Fibroblast of the conjunctiva (primary cell): ENCODE data around the gene CARNS1.
A peak's percentile ranks its signal among the peaks of the same experiment; 100 is the strongest.

Experiments
- DNase-seq: peaks from one replicate; pipeline ENCODE4 v3.0.0-alpha.2; 2010; ENCODE audit warnings: low read depth

Gene CARNS1

DNA sequence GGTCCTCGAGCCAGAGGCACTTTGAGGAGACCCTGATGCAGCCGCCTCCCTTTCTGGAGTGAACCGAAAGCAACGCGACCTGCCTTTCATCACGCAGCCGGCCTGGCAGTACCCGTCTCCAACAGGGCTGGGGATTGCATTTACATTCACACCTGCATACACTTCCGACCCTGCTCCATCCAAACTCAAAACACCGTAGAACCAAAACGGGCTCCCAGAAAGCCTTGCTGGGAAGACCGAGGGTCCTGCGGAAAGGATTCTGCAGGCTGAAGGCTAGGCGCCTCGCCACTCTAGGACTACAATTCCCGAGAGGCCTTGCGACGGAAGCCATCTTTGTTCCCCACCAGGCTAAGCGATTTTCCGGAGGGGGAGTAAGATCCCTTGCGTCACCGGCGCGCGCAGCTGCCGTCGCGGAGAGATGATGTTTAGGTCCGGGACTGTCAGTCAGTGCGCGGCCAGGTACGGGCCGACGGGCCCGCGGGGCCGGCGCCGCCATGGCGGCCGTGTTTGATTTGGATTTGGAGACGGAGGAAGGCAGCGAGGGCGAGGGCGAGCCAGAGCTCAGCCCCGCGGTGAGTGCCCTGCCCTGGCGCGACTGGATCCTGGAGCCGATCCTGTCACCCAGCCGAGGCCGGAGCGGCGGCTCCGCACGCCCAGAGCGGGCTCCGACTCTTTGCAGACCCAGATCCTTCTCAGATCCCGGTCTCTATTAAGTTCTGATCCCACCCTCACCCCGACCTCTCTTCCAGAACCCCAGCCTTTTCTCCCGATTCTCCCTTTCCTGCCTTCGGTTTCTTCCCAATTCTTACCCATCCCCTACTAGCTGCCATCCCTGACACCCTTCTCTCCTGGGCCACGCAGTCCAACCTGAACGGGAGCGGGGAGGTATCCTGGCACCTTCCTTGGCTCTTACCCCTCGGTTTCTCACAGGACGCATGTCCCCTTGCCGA is 12.8 kb downstream of the CARNS1 start, which contains the start of gene RPS6KB2:
Gene RPS6KB2 (plus strand): TSS at position 443 of the 950 bp plus-strand sequence. CDS start 52 bp downstream, at position 495.
- DNase-seq: peak; percentile 95

DNA sequence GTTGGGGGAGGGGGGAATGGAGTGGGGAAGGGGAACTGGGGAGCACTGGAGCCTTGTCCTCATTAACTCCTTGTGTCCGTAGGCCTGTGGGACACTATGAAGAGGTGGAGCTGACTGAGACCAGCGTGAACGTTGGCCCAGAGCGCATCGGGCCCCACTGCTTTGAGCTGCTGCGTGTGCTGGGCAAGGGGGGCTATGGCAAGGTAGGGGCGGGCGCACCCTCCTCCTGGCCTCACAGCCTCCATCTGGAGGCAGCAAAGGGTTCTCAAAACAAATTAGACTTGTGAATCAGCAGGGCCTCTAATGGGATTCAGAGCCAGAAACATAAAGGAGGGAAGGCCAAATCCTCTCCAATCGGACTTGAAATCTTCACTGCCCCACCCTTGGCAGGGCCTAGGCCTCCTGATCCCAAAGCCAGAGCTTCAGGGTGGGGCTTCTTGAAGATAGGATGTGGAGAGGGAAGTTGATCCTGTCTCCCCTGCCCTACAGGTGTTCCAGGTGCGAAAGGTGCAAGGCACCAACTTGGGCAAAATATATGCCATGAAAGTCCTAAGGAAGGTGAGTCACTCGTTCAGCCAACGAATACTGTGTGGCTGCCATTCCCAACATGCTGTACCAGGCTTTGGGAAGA is 13.7 kb downstream of the CARNS1 start:
- DNase-seq: no peak

DNA sequence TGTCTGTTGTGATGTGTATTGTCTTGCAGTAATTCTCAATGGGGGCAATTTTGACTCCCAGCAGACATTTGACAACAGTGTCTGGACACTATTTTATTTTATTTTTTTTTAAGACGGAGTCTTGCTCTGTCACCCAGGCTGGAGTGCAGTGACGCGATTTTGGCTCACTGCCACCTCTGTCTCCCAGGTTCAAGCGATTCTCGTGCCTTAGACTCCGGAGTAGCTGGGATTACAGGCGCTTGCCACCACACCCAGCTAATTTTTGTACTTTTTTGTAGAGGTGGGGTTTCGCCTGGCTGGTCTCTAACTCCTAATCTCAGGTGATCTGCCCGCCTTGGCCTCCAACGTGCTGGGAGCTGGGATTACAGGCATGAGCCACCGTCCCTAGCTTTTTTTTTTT is 14.2 kb downstream of the CARNS1 start:
- DNase-seq: no peak

DNA sequence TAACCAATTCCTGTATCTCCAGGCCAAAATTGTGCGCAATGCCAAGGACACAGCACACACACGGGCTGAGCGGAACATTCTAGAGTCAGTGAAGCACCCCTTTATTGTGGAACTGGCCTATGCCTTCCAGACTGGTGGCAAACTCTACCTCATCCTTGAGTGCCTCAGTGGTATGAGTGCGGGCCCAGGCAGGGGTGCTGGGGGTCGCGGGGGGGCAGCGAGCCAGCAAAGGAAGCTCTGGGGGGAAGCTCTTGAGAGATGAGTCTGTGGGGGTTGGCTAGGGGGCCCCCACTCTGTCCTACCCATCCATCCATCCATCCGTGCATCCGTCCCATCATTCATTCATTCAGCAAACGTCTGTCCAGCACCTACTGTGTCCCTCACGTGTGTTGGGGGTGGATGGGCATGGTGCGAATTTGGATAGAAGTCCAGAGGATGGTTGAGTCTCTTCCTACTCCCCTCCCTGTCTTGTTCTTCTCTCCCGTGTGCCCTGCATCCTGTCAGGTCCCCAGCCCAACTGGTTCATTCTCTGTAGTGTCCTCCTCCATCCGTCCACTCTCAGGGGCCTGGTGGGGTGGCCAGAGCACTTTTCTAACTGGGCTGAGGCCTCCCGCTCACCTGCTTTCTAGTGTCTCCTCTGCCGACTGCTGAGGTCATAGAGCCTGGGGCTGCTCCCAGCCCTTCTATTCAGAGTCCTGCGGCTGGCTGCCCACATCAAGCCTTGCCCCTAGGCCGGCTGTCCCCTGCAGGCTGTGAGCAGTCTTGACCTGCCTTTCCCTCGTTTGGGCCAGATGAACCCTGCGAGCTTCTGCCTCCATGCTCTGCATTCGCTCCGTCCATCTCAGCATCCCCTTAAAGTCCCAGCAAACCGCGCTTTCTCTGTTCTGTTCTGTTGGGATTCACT is 16.1 kb downstream of the CARNS1 start:
- no peak for DNase-seq

DNA sequence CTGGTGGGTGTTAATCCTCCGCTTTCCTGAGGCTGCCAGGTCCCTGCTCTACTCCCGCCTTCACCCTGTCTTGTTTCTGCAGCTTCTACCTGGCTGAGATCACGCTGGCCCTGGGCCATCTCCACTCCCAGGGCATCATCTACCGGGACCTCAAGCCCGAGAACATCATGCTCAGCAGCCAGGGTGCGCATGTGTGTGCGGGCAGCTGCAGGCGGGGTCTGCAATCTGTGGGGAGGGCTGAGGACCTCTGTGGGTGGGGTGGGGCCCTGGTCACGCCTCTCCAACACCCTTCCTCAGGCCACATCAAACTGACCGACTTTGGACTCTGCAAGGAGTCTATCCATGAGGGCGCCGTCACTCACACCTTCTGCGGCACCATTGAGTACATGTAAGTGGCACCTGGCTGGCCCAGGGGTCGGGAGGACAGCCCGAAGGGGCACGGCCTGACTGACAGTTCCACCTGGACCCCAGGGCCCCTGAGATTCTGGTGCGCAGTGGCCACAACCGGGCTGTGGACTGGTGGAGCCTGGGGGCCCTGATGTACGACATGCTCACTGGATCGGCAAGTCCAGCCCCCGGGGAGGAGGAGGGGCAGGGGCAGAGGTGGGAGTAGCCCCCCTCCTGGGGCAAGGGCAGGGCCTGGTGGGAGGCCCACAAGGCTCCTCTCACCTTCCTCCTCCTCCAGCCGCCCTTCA is 17.3 kb downstream of the CARNS1 start:
- no peak for DNase-seq

GRCh38 chr11:67433536-67434394 is 18.3 kb downstream of the CARNS1 start:
- no peak for DNase-seq

DNA sequence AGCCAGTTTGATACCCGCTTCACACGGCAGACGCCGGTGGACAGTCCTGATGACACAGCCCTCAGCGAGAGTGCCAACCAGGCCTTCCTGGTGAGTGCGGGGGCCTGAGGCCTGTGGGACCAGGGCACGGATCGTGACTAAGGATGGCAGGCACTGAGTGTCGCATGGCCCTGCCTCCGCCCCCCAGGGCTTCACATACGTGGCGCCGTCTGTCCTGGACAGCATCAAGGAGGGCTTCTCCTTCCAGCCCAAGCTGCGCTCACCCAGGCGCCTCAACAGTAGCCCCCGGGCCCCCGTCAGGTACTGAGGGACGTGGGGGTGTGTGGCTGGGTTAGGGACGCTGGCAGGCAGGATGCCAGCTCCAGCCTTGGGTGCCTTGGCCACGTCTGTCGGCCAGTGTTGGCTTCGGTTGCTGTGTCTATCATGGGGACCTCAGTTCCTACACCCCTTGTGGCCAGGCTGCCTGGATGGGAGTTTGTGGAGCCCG is 19.0 kb downstream of the CARNS1 start:
- no peak for DNase-seq

- DNase-seq: no peak
These were observed 19.7 kb downstream of the CARNS1 start for GRCh38 chr11:67435031-67435726.

- no peak for DNase-seq
These were observed 20.4 kb downstream of the CARNS1 start for GRCh38 chr11:67435727-67436458.

GRCh38 chr11:67436459-67437081 is 21.1 kb downstream of the CARNS1 start:
- DNase-seq: no peak

- DNase-seq: no peak
These were observed 21.8 kb downstream of the CARNS1 start, which contains the start of gene PTPRCAP for GRCh38 chr11:67437082-67437808. Gene PTPRCAP, minus strand, starts transcription at chr11:67437682. Its CDS starts 63 bp downstream, at chr11:67437619.

- no peak for DNase-seq
These were observed 22.3 kb downstream of the CARNS1 start for GRCh38 chr11:67437809-67438157.

GRCh38 chr11:67438158-67438902 is 22.9 kb downstream of the CARNS1 start:
- DNase-seq: no peak

DNA sequence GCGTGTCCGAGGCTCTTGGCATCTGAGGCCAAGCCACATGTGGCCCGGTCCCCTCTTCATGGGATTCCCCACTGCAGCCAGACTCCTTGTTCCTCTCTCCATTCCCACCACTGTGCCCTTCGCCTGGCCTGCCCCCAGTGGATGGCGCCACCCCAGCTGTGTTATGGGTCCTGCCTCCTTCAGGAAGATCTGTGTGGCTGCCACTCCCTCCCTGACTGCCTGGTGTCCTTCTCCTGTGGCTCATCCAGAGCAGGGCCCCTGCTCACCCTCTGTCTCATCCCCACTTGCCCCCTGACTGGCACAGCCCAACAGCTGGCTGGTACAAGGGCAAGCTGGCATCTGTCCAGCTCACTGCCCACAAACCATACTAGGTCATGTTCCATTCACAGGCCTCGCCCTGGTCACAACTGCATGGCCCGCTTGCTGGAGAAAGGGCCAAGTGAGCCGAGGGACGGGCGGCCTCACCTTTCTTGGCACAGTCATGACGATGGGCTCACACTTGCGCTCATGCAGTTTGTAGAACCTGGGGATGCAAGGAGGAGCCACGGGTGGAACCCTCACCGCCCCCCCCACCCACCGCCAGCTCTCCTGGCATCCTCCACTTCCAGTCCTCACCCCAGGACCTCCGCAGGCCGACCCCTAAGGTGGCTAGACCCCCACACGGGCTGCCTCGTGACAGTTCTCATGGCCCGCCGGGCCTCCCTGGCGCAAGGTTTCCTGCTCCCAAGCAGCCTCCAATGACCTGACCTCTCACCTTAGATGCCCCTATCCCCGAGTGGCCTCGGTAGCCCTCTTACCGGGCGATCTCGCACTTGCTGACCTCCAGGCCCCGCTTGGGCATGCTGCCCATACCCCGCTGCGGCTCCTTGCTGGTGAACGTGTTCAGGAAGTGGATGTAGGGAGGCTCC is 24.1 kb downstream of the CARNS1 start:
- no peak for DNase-seq

DNA sequence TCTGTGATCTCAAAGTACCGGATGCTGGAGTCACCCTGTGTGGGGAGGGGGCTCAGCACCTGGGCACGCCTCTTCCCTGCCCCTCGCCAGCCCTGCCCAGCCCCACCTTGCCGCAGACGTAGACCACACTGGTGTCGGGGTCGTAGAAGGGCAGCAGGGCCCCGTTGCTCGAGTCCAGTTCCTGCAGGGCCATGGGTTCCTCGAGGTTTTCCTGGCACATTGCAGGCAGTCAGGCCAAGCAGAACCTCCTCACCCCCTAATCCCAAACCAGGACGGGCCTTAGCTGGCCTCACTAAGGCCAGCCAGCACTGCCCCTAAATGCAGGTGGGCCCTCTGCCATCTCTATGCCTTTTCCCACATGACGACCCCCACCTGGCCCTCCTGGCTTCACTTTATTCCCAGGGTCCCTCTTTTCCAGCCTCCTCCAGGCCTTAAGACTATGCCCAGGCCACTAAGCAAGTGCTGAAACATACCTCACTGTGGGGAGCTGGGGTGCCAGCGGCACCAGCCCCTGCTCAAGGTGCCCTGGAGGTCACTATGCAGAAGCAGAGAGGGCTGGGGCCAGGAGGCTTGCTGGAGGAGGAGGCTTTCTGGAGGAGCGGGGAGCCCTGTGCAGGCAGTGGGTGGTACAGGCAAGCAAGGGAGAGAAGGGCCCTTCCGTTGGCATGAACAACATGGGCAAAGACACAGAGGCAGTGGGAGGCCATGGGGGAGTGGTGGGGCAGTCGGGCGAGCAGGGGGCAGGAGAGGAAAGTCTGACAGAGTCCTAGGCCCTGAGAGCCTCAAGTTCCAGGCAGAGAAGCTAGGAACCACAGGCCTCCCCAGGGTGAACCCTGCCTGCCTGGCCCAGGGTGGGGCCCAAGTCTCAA is 25.0 kb downstream of the CARNS1 start:
- DNase-seq: no peak
